Progenitor cell of endocrine pancreas (in vitro differentiated cells): ENCODE data around the gene ZDHHC18. TPM values are rescaled to one million over a fixed set of nuclear protein-coding genes. Genes with fewer than 3 reads are reported as not detected.
"Not testable (repeated sequence)": the region's sequence is repeated elsewhere in the genome, so short reads cannot be mapped to it uniquely, and the experiment has no call there.

Source experiments
- DNase-seq: peaks from one replicate; pipeline ENCODE4 v3.0.0; 2021; ENCODE audit warnings: low spot score; ENCODE audit not compliant: unreplicated experiment
- H3K27ac Mint-ChIP-seq: 2 replicates; pipeline ENCODE4 v1.8.0; 2021; ENCODE audit warnings: mild to moderate bottlenecking, moderate library complexity, mixed read lengths
- H3K27me3 Mint-ChIP-seq: 2 replicates; pipeline ENCODE4 v1.8.0; 2021; ENCODE audit warnings: mixed read lengths
- H3K36me3 Mint-ChIP-seq: 2 replicates; pipeline ENCODE4 v1.8.0; 2022; ENCODE audit warnings: mixed read lengths; ENCODE audit not compliant: insufficient read depth
- H3K4me1 Mint-ChIP-seq: 2 replicates; pipeline ENCODE4 v1.8.0; 2021; ENCODE audit warnings: low read depth, mixed read lengths
- H3K4me3 Mint-ChIP-seq: 2 replicates; pipeline ENCODE4 v1.8.0; 2021; ENCODE audit warnings: low read depth, mild to moderate bottlenecking, moderate library complexity, mixed read lengths
- H3K9me3 Mint-ChIP-seq: 2 replicates; pipeline ENCODE4 v1.8.0; 2021; ENCODE audit warnings: low read depth, mixed read lengths
- CTCF ChIP-seq: fragments of 200-600 bp; sonication (generic); IDR thresholded peaks from one replicate; pipeline ENCODE4 v1.5.0; 2021; ENCODE audit warnings: antibody characterized with exemption, mild to moderate bottlenecking; ENCODE audit not compliant: unreplicated experiment
- total RNA-seq: library from RNA; stranded (reverse); gene quantifications from 2 replicates; pipeline ENCODE4 v1.2.1, GENCODE V29; 2021

The ZDHHC18 gene
- total RNA-seq, 1 donor from 2014 or later = 26.1 TPM

DNA sequence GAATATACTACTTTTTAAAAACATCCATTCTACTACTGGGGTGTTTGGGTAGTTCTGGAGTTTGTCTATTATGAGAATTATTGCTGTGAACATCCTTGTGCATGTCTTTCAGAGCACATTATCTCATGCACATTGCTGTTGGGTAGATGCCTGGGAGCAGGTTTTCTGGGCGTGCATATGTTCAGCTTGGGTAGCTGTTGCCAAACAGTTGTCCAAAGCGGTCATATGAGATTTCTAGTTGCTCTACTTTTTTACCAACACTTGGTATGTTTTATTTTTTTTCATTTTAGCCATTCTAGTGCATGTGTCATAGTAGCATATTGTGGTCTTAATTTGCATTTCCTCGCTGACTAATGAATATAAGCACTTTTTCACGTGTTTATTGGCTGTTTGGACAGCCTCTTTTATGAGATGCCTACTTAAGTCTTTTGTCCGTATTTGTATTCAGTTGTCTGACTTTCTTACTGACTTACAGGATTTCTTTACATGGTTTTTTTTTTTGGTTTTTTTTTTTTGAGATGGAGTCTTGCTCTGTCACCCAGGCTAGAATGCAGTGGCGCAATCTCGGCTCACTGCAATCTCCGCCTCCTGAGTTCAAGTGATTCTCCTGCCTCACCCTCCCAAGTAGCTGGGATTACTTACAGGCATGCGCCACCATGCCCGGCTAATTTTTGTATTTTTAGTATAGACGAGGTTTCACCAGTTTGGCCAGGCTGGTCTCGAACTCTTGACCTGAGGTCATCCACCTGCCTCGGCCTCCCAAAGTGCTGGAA lies 18.1 kb downstream of the ZDHHC18 start:
- Mint-ChIP-seq H3K36me3 (peaks cover 8% of the 10 kb centered on the region), H3K9me3 (no peaks in the 10 kb centered on the region), H3K27ac (no peak overlapping the region), H3K4me1 (no peaks in the 10 kb centered on the region), H3K4me3 (no peak overlapping the region), H3K27me3 (no peaks in the 10 kb centered on the region)
- no peak for DNase-seq
- no peak for TF ChIP-seq CTCF

DNA sequence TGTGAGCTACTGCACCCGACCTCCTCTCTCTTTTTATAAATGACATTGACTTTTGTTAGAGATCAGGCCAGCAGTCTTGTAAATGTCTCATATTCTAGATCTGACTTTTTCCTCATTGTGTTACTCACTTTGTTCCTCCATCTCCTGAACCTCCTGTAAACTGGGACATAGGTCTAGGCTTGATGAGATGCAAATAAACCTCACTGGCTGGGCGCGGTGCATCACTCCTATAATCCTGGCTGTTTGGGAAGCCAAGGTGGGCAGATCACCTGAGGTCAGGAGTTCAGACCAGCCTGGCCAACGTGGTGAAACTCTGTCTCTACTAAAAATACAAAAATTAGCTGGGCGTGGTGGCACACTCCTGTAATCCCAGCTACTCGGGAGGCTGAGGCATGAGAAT lies 21.3 kb downstream of the ZDHHC18 start:
- not testable (repeated sequence) for H3K4me1 Mint-ChIP-seq

DNA sequence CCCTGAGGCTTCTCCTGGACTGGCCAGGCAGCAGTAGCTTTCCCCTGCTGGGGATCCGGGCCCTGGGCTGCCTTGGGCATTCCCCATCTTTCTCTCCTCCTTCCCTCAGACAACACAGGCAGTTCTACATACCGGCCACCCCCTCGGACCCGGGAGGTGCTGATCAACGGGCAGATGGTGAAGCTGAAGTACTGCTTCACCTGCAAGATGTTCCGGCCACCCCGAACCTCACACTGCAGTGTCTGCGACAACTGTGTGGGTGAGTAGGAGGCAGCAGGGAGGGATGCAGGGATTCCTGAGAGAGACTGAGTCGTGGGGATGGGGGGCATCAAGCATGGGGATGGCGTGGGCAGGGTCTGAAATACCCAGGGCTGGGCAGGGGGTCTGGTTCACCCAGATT lies 22.0 kb downstream of the ZDHHC18 start:
- H3K27ac Mint-ChIP-seq = no peak overlapping the region
- H3K27me3 Mint-ChIP-seq = no peaks in the 10 kb centered on the region
- no peaks in the 10 kb centered on the region for H3K4me1 Mint-ChIP-seq
- DNase-seq = no peak
- H3K4me3 Mint-ChIP-seq = no peak overlapping the region
- H3K9me3 Mint-ChIP-seq = no peaks in the 10 kb centered on the region
- peaks cover 23% of the 10 kb centered on the region for H3K36me3 Mint-ChIP-seq
- TF ChIP-seq CTCF = no peak

More for the DNA sequence above, 21.3 kb downstream of the ZDHHC18 start:
- peaks cover 19% of the 10 kb centered on the region for H3K36me3 Mint-ChIP-seq
- H3K9me3 Mint-ChIP-seq, DNase-seq, H3K27me3 Mint-ChIP-seq, H3K4me3 Mint-ChIP-seq, H3K27ac Mint-ChIP-seq: not testable (repeated sequence)

GRCh38 chr1:26848941-26849774 lies 22.7 kb downstream of the ZDHHC18 start:
- Mint-ChIP-seq H3K4me1 (no peaks in the 10 kb centered on the region), H3K27me3 (no peaks in the 10 kb centered on the region), H3K4me3 (no peak overlapping the region), H3K36me3 (peaks cover 24% of the 10 kb centered on the region), H3K27ac (no peak overlapping the region), H3K9me3 (no peaks in the 10 kb centered on the region)
- TF ChIP-seq CTCF = no peak
- DNase-seq = no peak

GRCh38 chr1:26851106-26851684 lies 24.7 kb downstream of the ZDHHC18 start:
- Mint-ChIP-seq H3K27me3 (no peaks in the 10 kb centered on the region), H3K36me3 (peaks cover 27% of the 10 kb centered on the region), H3K4me3 (no peak overlapping the region), H3K4me1 (no peaks in the 10 kb centered on the region), H3K9me3 (no peaks in the 10 kb centered on the region), H3K27ac (no peak overlapping the region)
- no peak for TF ChIP-seq CTCF
- DNase-seq = no peak
